Measurements from ENCODE around the gene STIMATE.

Gene STIMATE

GRCh38 chr3:52800079-52800478 is 97.3 kb downstream of the STIMATE start:
- Histone ChIP-seq H3K9me2 (replicated peaks; ENCODE audit: insufficient read depth, low read length) (no peaks in the 10 kb centered on the region), H3K27ac (ENCODE audit: low read length) (no peak overlapping the region), H3K36me3 (replicated peaks; ENCODE audit: insufficient read depth, low read length) (no peaks in the 10 kb centered on the region), H3K4me3 (ENCODE audit: low read length) (no peak overlapping the region), H3K79me2 (ENCODE audit: low read length) (no peaks in the 10 kb centered on the region), H2AFZ (ENCODE audit: low read length) (no peak overlapping the region), H4K20me1 (ENCODE audit: insufficient read depth, low read length) (no peaks in the 10 kb centered on the region), H3K4me2 (ENCODE audit: low read depth, low read length) (no peak overlapping the region), H3K9ac (ENCODE audit: low read length) (no peak overlapping the region), H3F3A (ENCODE audit: insufficient read depth, low read length) (no peaks in the 10 kb centered on the region), H3K9me3 (replicated peaks; ENCODE audit: insufficient read depth, low read length) (no peaks in the 10 kb centered on the region), H3K4me1 (ENCODE audit: low read length) (no peaks in the 10 kb centered on the region), H3K27me3 (replicated peaks; ENCODE audit: insufficient read depth, low read length) (no peaks in the 10 kb centered on the region)
- DNase-seq: no peak
- TF ChIP-seq EZH2 (optimal IDR thresholded peaks at IDR 0.05; ENCODE audit: low read depth, low read length): no peak
- TF ChIP-seq CTCF (IDR thresholded peaks at IDR 0.05; ENCODE audit: low read length): no peak
- no peak for TF ChIP-seq EZH2phosphoT487 (IDR thresholded peaks at IDR 0.05; ENCODE audit: low read length)

GRCh38 chr3:52798978-52799476 is 98.3 kb downstream of the STIMATE start:
- Histone ChIP-seq H2AFZ (ENCODE audit: low read length) (no peak overlapping the region), H3K9me2 (replicated peaks; ENCODE audit: insufficient read depth, low read length) (no peaks in the 10 kb centered on the region), H3K79me2 (ENCODE audit: low read length) (no peaks in the 10 kb centered on the region), H3F3A (ENCODE audit: insufficient read depth, low read length) (no peaks in the 10 kb centered on the region), H3K4me3 (ENCODE audit: low read length) (no peak overlapping the region), H3K9me3 (replicated peaks; ENCODE audit: insufficient read depth, low read length) (no peaks in the 10 kb centered on the region), H3K4me1 (ENCODE audit: low read length) (no peaks in the 10 kb centered on the region), H3K27me3 (replicated peaks; ENCODE audit: insufficient read depth, low read length) (no peaks in the 10 kb centered on the region), H3K9ac (ENCODE audit: low read length) (no peak overlapping the region), H3K4me2 (ENCODE audit: low read depth, low read length) (no peak overlapping the region), H4K20me1 (ENCODE audit: insufficient read depth, low read length) (no peaks in the 10 kb centered on the region), H3K27ac (ENCODE audit: low read length) (no peak overlapping the region), H3K36me3 (replicated peaks; ENCODE audit: insufficient read depth, low read length) (no peaks in the 10 kb centered on the region)
- DNase-seq: no peak
- TF ChIP-seq CTCF (IDR thresholded peaks at IDR 0.05; ENCODE audit: low read length): peak; percentile 57
- TF ChIP-seq EZH2phosphoT487 (IDR thresholded peaks at IDR 0.05; ENCODE audit: low read length): no peak
- TF ChIP-seq EZH2 (optimal IDR thresholded peaks at IDR 0.05; ENCODE audit: low read depth, low read length): no peak

- H4K20me1 ChIP-seq (ENCODE audit: insufficient read depth, low read length): no peaks in the 10 kb centered on the region
- no peaks in the 10 kb centered on the region for H3F3A ChIP-seq (ENCODE audit: insufficient read depth, low read length)
- H3K4me1 ChIP-seq (ENCODE audit: low read length): no peaks in the 10 kb centered on the region
- no peaks in the 10 kb centered on the region for H3K9me2 ChIP-seq (replicated peaks; ENCODE audit: insufficient read depth, low read length)
- H3K79me2 ChIP-seq (ENCODE audit: low read length): no peaks in the 10 kb centered on the region
- no peaks in the 10 kb centered on the region for H3K27me3 ChIP-seq (replicated peaks; ENCODE audit: insufficient read depth, low read length)
- H3K4me3 ChIP-seq (ENCODE audit: low read length): no peak overlapping the region
- H3K9ac ChIP-seq (ENCODE audit: low read length): no peak overlapping the region
- no peak overlapping the region for H3K27ac ChIP-seq (ENCODE audit: low read length)
- no peaks in the 10 kb centered on the region for H3K9me3 ChIP-seq (replicated peaks; ENCODE audit: insufficient read depth, low read length)
- H2AFZ ChIP-seq (ENCODE audit: low read length): no peak overlapping the region
- no peak for DNase-seq
- no peak overlapping the region for H3K4me2 ChIP-seq (ENCODE audit: low read depth, low read length)
- TF ChIP-seq CTCF (IDR thresholded peaks at IDR 0.05; ENCODE audit: low read length) (no peak), EZH2 (optimal IDR thresholded peaks at IDR 0.05; ENCODE audit: low read depth, low read length) (no peak), EZH2phosphoT487 (IDR thresholded peaks at IDR 0.05; ENCODE audit: low read length) (no peak)
- H3K36me3 ChIP-seq (replicated peaks; ENCODE audit: insufficient read depth, low read length): no peaks in the 10 kb centered on the region
Observed at GRCh38 chr3:52798376-52798977, 98.9 kb downstream of the STIMATE start.
